B cell (primary cell): Measurements from ENCODE around the gene ACSS1.

Experiments used
- EZH2 ChIP-seq: IDR thresholded peaks from 2 replicates; pipeline ENCODE4 v1.6.1; 2012; ENCODE audit warnings: borderline replicate concordance, low read depth, mild to moderate bottlenecking, moderate library complexity, low read length; ENCODE audit not compliant: insufficient read depth, poor library complexity, severe bottlenecking
- TF ChIP-seq, protein P1 (sequence below): fragments of 200-600 bp; IDR thresholded peaks from one replicate; pipeline ENCODE4 v1.8.0; 2022; ENCODE audit warnings: antibody characterized with exemption, mild to moderate bottlenecking

DNA sequence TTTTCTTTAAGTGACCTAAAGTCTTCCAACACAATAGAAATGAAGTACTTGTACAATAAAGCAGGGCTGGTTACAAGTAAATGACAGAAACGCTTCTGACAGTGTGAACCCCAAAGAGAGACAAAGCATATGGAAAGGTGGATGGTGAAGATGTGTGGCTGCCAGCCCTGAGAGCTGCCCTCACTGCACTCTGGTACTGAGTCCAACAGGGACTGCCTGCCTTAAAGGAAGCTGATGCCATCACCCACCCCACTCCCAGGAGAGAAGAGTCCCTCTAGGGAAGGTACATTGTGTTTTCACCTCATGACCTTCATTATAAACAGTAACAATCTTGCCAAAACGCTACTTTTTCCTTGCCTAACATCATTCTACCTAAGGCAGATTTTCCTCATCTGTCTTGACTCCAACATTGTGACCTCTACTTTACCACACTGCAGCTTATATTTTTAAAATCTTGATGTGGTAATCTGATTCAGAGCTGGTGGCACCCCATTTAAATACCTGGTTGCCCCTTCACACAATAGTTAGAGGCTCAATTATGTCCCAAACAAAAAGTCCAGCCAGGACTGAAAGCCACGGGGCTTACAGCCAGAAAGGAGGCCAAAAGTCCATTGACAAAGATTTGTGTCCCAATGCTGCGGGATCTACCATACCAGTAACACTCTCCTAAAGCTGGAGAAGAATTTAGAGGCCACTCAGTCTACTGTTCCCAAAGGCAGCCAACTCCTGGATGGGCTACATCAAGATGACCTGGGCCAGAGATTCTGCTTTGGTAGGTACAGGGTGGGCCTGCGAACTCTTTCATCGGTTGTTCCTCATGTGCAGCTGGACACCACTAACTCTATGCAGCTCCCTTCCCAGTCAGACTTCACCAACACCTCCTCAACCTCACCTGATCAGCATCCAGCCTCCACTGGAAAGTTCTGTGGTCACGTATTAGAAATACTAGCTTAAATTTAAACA is 69.8 kb downstream of the ACSS1 start:
- TF ChIP-seq EZH2 = no peak
- TF ChIP-seq, protein P1, sequence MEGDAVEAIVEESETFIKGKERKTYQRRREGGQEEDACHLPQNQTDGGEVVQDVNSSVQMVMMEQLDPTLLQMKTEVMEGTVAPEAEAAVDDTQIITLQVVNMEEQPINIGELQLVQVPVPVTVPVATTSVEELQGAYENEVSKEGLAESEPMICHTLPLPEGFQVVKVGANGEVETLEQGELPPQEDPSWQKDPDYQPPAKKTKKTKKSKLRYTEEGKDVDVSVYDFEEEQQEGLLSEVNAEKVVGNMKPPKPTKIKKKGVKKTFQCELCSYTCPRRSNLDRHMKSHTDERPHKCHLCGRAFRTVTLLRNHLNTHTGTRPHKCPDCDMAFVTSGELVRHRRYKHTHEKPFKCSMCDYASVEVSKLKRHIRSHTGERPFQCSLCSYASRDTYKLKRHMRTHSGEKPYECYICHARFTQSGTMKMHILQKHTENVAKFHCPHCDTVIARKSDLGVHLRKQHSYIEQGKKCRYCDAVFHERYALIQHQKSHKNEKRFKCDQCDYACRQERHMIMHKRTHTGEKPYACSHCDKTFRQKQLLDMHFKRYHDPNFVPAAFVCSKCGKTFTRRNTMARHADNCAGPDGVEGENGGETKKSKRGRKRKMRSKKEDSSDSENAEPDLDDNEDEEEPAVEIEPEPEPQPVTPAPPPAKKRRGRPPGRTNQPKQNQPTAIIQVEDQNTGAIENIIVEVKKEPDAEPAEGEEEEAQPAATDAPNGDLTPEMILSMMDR = no peak
